Stimulated activated CD4-positive, alpha-beta T cell treated with anti-CD3 and anti-CD28 coated beads, Interleukin-1b, Interleukin-23, amount 100 ng/mL, for 1 hour (primary cell): ENCODE measurements around the gene RBFOX1.
"Not testable (repeated sequence)": the region's sequence is repeated elsewhere in the genome, so short reads cannot be mapped to it uniquely, and the experiment has no call there.

Experiments
- DNase-seq, 2 donors: peaks; one replicate each; pipeline ENCODE4 v3.0.0-alpha.2; 2020; ENCODE audit warnings: low read depth in 2 of 2

Gene RBFOX1

DNA sequence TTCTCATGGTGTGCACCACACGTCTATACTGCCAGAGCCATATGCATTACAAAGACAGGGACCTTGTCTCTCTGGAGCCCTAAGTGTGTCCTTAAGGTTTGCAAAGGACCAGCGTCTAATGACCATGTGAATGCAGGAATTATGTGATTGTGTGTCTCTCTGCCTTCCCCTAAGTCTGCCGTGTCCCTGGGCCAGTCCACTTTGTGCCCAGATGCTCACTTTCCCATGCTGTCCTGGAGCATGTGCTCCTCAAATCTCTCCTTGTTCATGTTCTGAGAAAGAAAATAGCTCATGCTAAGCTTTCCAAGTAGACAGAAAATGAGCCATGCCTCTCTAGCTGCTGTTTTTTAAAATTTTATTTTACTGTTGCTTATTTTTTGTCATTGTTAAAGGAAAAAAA, 125.5 kb downstream of the RBFOX1 start:
- DNase-seq: no peak

DNA sequence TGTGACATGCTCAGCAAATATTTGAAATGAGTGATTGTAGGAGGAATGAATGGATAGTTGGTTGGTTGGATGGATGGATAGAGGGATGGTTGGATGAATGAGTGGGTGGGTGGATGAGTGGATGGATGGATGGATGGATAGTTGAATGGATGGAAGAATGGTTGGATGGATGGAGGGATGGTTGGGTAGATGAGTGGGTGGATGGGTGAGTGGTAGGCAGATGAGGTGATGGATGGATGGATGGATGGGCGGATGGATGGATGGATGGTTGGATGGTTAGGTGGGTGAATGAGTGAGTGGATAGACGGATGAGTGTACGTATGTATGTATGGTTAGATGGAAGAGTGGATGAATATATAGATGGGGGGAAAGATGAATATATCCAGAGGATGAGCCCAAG, 137.7 kb downstream of the RBFOX1 start:
- DNase-seq: no peak

DNA sequence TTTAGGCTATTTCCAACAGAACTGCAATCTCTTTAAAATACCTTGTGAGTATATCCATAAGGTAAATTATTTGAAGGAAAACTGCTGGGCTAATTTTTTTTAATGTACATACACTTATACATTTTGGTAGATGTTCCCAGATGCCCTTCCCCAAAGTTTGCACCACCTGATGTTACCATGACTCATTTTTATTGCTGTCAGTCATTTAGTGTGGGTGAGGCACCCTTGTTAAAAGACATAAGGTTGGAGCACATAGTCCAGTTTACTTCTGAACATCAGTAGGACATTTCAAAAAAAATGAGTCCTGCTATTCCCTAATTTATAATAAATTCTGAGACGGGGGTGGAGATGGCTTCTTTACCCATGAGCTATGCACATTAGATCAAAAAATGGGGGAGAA, 138.6 kb downstream of the RBFOX1 start:
- DNase-seq: no peak

DNA sequence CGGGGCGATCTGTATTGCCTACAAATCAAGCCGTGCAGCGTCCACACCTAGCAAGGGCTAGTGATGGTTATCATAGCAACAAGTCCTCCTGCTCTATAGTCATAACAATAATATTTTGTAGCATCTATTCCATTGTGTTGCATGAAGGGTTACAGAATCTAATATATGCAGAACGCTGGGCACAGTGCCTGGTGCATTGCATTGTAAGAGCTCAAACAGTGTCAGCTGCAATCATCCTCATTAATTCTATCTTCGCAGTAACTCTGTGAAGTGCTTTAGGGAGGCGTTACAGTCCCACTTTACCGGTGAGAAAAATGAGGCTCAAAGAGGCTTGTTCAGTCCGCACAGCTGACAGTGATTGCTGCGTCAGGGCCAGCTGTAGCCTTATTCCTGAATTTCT, 149.4 kb downstream of the RBFOX1 start:
- DNase-seq: no peak

DNA sequence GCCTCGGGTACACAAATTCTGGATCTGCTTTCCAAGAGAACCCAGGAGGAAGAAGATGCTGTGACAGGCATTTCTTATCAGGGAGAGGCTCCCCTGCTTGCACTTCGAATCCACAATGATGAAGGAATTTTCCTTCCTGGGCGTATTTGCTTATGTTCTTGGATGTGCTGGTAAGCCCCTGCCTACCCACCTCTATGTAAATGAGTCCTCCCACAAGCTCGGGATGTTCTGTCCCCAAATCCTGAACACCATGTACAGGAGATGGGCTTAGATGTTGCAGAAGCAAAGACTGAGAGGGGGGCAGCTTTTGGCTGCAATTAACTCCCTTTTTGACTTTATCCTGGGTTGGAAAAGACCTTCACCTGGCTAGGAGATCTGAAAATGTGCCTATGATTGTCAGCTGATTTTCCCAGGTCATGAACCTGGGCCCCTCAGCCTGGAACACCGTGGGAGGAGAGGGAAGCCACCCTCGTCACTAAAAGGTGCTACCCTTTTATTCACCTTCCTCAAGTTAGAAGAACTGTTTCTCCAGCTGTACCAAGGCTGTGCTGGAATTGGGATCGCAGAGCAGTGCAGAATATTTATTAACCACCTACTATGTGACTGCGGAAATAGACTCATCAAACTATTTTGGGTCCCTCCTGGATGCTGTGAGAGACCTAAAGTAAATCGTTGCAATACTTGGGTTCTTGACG, 150.1 kb downstream of the RBFOX1 start:
- DNase-seq: no peak

DNA sequence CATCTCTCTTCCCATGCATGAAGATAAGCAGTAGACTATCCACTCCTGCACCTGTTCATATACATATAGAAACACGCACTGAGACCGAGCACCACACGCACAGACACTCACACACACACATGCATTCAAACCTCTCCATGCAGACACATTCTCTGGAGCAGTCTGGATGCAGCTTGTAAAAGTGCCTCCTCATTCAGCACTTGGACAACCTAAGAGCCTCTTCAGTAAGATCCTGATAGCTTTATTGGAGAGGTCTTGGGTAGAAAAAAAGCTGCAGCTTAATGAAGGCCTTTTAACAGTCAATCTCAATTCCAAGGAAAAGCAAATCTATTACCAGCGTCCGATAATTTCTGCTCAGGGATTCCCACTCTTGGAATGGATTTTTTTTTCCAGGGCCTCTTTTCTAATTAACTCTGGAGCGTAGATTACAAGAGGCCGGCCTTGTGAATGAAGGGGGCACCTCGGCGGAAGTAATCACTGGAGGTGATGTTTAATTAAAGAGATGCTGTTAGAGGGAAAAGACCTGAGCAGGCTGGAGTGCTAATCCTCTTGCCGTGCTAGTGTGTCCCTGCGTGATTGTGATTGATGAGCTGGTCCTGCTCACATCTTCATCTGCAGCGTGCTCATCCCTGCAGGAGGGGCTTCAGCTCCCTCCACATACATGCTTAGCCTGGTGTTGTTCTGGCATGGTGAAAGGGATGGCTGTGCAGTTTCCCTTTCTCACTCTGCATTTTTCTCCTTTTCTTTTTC, 155.1 kb downstream of the RBFOX1 start:
- DNase-seq: no peak

DNA sequence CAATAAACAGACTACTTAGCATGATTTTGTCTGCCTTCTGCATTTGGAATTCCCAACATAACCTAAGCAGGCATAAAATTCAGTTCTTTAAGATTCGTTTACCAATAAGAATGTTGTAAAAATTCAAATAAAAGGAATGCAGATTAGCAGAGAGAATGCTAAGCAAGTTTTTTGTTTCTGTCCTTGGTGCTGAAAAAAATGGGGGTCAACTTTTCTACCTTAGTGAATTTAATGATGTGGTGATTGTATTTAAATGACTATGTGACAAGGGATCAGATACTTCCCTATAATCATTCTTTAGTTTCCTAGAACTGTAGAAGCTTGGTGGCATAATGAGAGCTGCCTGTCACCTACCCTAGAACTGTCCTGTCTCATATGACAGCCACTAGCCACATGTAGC, 159.5 kb downstream of the RBFOX1 start:
- no peak for DNase-seq

DNA sequence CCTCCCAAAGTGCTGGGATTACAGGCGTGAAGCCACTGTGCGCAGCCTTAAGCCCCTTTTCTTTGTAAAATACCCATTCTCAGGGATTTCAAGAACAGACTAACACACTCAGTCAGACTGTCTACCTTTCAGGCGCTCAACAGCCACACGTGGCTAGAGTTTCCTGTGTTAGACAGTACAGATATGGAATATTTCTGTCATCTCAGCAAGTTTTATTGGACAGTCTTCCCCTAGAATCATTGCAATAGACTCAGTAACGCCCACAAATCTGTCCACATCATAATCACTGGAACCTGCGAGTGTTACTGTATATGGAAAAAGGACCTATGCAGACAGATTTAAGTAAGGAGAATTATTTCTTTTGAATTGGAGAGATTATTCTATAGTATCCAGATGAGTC, 160.5 kb downstream of the RBFOX1 start:
- DNase-seq: no peak

DNA sequence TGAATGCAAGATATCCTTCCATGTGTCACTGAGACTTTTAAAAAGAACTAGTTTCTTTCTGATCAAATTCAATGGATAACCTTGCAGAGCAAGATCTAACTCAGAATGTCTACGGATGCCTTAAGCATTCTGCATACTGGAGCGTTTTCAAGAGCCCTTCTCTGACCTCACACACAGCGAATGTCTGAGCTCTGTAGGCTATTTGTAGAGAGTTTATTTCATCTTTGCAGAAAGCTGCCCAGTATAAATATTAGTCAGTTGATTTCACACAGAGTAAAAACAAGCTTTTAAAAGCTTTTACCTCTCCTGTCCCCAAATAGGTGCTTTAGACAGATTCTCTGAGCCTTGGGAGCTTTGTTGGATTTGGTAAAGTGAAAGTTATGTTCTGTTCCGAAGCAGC, 165.0 kb downstream of the RBFOX1 start:
- no peak for DNase-seq

DNA sequence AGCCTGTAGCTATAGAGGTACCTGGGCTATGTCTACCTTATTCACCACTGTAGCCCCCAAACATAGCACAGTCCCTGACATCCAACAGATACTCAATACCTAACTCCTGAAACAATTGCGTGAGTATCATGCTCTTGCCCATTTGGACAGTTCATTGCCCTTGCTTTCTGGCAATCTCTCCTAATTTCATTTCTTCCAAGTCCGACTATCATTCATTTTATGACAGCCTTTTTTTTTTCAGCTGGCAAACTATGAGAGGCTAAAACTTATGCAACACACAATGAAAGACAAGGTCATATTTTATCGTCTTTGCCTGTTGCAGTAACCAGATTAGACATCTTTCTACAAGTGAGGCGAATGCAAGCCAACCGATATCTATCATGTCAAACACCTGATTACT, 169.2 kb downstream of the RBFOX1 start:
- no peak for DNase-seq

DNA sequence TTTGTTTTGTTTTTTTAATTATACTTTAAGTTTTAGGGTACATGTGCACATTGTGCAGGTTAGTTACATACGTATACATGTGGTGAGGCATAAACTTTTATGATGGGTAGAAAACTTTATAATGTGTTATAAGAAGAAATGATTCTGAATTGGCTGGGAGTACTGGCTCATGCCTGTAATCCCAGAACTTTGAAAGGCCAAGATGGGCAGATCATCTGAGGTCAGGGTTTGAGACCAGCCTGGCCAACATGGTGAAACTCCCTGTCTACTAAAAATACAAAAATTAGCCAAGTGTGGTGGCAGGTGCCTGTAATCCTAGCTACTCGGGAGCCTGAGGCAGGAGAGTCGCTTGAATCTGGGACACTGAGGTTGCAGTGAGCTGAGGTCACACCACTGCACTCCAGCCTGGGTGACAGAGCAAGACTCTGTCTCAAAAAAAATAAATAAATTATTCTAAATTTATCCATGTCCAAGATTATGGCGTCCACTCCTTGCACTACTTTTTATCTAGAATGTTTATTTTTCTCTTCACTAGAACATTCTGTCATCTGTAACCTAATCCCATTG, 170.0 kb downstream of the RBFOX1 start:
- DNase-seq: not testable (repeated sequence)

DNA sequence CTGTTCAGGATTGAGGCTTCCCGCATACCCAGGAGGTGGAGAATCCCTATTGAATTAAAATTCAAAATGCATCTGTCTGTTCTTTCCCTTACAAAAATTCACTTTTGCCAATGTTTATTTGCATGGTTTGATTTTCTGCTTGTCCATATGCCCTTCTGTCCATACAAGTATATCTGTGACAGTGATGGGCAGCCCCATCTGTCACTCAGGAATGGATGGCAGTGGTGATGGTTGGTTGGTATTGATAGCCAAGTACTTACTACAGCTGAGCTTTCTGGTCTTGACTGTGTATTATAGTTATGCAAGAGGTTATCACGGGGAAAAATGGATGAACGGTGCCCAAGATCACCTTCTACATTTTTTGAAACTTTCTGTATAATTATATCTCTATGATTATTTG, 171.0 kb downstream of the RBFOX1 start:
- DNase-seq: no peak

DNA sequence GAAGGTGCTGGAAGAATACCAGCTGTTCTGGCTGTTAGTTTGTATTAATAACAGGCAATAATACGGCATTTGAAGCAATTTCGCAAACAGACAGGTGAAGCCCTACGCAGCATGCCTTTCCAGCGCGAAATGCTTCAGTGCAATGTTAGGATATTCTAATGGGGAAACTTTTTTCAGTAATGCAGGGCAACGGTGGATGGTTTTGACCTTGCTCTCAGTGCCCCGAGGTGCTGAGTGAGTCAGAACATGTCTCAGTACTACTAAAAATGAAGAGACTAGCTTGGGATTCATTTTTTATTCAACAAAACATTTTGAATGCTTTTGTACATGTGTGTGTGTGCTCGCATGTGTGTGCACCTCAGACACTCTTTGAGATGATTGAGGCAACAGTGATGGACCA, 172.2 kb downstream of the RBFOX1 start:
- DNase-seq: no peak

DNA sequence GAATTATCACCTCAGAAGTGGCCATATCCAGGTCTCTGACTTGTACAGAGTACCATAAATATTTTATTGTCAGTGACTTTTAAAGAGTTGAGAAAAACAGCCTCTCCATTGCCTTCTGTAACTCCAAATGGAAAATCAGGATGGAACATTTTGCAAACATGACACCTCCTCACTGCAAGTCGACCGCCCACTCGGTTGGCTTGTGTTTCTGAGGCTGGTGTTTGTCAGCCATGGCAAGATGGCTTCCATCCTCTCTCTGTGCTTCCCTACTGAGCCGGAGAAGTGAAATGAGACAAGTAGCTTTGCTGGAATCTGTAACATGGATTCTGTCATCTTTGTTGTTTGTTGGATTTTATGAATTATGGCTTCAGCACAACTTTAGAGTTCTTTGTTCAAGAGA, 172.8 kb downstream of the RBFOX1 start:
- no peak for DNase-seq

DNA sequence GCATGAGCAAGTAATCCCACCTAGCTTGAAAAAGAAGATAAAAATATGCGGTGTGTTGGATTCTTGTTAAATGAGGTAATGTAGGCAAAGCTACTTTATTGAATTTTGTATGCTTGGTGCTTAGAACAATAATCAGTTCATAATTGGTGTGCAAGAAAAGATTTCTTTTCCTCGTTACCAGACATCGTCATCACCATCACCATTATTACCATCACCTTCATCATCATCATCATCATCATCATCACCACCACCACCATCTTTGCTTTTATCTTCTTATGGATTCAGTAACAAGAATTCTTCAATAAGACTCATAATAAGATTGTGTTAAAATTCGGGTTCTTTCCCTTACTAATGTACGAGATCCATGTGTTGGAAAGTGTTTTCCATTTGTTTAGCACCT, 173.7 kb downstream of the RBFOX1 start:
- DNase-seq: no peak

DNA sequence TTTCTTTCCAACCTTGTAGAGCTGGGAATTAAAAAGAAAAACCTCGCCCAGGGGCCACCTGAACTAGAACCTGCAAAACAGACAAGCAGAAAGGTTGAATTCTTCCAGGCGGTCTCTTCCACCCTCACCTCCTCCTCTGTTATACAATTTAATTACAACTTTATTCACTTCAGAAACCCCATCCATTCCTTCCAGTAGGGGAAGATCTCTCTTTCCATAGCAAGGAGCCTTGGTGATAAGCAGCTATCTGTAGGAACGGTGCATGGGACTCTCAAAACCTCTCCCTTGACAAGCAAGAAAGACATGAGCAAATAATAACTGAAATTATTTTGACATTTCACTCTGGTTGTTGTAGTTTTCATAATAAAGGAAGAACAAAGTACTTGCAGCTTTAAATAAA, 176.0 kb downstream of the RBFOX1 start:
- DNase-seq: no peak

DNA sequence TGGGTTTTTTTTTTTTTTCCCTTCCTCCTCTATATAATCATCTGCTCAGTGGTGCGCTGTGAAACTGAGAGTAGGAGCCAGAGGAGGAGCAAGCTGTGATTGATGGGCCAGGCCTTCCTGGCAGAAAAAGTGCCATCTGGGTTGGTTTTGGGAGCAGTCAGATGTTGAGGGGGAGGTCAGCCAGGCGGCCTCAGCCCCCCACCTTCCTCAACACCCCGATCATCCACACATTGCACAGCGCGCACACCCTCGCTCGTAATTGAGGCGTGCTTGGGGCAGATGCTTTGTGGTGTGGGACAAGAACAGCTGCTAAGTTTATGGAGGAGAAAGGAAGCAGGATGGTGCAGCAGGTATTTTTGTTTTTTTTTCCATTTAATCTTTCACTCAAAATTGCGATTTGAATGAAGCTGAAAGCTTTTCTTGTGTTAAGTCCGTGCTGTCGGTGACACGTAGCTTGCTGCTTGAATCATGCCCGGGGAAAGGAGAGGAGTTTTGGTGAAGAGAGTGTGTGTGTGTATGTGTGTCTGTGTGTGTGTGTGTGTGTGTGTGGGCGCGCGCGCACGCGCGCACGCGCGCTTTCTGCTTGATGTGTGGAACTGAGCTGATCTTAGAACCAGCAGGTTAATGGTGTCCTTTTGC, 177.4 kb downstream of the RBFOX1 start:
- DNase-seq: no peak

DNA sequence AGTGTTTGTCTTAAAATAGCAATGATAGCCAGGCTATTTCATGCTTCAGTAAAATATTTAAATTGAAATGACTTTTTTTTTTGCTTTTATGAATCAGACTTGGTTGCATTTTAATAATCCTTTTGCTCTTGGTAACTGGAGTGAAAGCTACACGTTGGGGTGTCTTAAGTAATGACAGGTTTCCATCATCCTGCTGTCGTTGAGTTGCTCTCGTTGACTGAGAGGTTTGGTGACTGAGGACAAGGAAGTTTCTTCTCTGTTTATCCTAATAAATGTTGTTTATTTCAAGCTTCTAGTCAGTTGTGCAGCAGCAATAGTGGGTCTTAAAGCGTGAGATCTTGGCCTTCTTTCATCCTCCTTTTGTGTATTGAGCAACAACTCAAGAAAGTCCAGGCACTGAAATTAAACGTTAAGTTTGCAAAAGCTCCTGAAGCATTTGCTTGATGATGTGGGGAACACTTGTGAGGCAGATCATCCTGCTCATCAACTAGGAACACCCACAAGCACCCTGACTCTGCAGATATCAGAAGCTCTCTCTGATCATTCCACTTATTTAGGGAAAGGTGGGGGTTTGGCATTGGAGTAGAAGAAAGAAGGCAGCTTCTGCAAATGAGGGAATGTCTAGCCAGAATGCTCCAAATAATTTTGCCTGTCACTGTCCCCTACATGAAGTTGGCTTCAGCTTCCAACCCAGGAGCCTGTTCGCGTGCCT, 179.1 kb downstream of the RBFOX1 start:
- DNase-seq: no peak

DNA sequence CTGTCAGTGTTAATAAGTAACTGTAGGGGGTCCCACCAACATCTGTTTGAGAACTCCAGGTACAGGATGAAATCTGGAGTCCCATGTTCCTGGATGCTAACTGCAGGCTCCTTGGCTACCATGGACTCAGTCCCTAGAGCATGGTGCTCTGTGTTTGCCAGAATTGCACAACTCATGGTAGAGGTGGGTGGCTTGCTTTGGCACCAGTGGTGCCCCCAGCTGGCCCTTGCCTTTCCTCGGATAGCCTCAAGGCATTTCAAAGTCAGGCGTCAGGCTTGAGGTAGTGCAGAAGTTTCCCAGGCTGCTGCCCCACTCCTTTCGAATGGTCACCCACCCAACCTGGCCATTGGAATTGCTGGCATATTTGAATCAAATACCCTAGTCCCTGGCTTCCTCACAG, 179.9 kb downstream of the RBFOX1 start:
- DNase-seq: no peak

DNA sequence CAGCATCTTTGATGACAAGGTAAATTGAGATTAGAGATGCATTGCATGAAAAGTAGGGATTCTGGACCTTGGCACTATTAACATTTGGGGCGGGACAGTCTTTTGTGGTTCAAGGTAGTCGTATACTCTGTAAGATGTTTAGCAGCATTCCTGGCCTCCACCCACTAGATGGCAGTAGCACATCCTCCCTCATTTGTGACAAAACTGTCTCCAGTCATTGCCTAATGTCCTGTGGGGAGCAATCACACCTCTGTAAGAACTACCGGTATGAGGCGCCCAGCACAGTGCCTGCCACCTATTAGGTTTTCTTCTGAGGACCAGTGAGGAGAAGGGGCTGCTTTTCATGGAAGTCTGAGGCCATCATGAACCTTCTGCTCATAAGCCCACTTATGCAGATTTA, 180.8 kb downstream of the RBFOX1 start:
- no peak for DNase-seq

DNA sequence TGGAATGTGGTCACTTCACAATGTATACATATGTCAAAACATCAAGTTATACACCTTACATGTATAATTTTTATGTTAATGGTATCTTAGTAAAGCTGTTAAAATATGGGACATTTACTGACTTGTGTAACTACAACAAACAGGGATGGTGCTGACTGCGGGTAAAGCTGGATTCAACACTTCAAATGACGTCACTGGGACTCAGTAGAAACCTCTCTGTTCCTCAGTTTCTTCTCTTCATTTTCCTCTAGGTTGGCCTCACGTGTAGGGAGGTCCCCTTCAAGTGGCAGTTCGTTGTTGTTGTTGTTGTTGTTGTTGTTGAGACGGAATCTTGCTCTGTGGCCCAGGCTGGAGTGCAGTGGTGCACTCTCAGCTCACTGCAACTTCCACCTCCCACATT, 182.9 kb downstream of the RBFOX1 start:
- DNase-seq: no peak

DNA sequence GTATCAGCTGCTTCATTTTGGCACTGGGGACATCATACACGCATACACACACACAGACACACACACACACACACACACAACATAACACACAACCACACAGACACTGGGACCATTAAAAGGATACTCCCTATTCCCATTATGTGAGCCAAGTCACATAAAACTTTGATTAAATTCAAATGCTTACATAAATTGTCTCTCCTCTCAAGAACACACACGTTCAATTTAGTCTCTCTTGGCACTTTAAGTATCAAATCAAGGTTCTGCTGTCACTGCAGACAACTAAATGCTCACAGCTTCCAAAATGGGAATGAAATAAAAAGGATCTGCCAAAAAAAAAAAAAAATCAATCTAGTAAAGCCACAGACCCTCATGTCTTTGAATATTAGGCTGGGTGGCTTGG, 184.9 kb downstream of the RBFOX1 start:
- no peak for DNase-seq
